GM12873 (cell line): ENCODE results near the gene ENO1.

ENCODE experiments used
- CTCF ChIP-seq: IDR thresholded peaks from 2 replicates; pipeline ENCODE4 v1.5.1; 2012; ENCODE audit warnings: low read depth, mild to moderate bottlenecking, moderate library complexity, low read length, control low read depth; ENCODE audit not compliant: insufficient read depth; ENCODE audit errors: missing control alignments

The ENO1 gene

GRCh38 chr1:8822373-8823294 is 55.9 kb downstream of the ENO1 start:
- no peak for TF ChIP-seq CTCF

- no peak for TF ChIP-seq CTCF
These were observed 57.4 kb downstream of the ENO1 start for GRCh38 chr1:8821084-8821483.

- TF ChIP-seq CTCF: no peak
These were observed 60.1 kb downstream of the ENO1 start for GRCh38 chr1:8818325-8818775.

GRCh38 chr1:8817412-8818324 is 60.8 kb downstream of the ENO1 start, which contains the start of gene RERE:
TSS of gene RERE (minus strand) at chr1:8817640.
- no peak for TF ChIP-seq CTCF

- TF ChIP-seq CTCF: no peak
These were observed 61.6 kb downstream of the ENO1 start for GRCh38 chr1:8816831-8817411.

- TF ChIP-seq CTCF: no peak
These were observed 62.2 kb downstream of the ENO1 start for GRCh38 chr1:8816264-8816663.
